ENCODE measurements around the gene LHB. TPM values are rescaled to one million over a fixed set of nuclear protein-coding genes. Genes with fewer than 3 reads are reported as not detected.

The LHB gene
- total and polyA plus RNA-seq, 7 experiments from 2014 or later, result not detected

GRCh38 chr19:48977061-48977460 is 39.8 kb downstream of the LHB start:
- H3K27me3 ChIP-seq (ENCODE audit: control insufficient read depth in 2 of 2, insufficient read depth in 2 of 2, low read length in 2 of 2), result no peaks in the 10 kb centered on the region
- H3K36me3 ChIP-seq (ENCODE audit: control insufficient read depth in 2 of 3, insufficient read depth in 3 of 3, low read length in 3 of 3), result peaks cover 0 to 24% (median 9%) of the 10 kb centered on the region in 3 experiments
- Mint-ChIP-seq H3K27ac (peak overlapping the region in 1 of 9 donors; percentile 3), H3K36me3 (peaks cover 0 to 24% (median 8%) of the 10 kb centered on the region in 5 donors), H3K4me3 (no peak overlapping the region), H3K27me3 (no peaks in the 10 kb centered on the region), H3K4me1 (peaks cover 0 to 6% (median 0%) of the 10 kb centered on the region in 7 donors), H3K9me3 (no peaks in the 10 kb centered on the region)
- no peak overlapping the region for H3K27ac ChIP-seq (ENCODE audit: low read depth, low read length)
- no peak overlapping the region for H3K4me3 ChIP-seq (ENCODE audit: low read length)
- ATAC-seq (no peak), DNase-seq (no peak)
- intact Hi-C loops (cut with micrococcal nuclease), result no loop called here
- ChIA-PET CTCF (interaction anchor here (1.1 to 1.7 kb wide), 3 partner anchors 9 to 17 kb away, joined by 3 to 5 read pairs (median 3); partner anchors contain the start of gene RUVBL2), POLR2A (interaction anchor here (1.4 to 2.6 kb wide), 2 partner anchors 11 to 16 kb away, joined by 7 to 8 read pairs; partner anchors contain the start of genes FTL, GYS1 and RUVBL2)
- H3K4me1 ChIP-seq (ENCODE audit: control insufficient read depth in 2 of 2, insufficient read depth in 2 of 2, low read length in 2 of 2), result no peaks in the 10 kb centered on the region
- H3K9me3 ChIP-seq (ENCODE audit: control insufficient read depth in 2 of 3, low read length in 3 of 3), result no peaks in the 10 kb centered on the region

- peak overlapping the region in 2 of 9 donors; percentile 3 to 23 for H3K27ac Mint-ChIP-seq
These were observed 40.7 kb downstream of the LHB start for GRCh38 chr19:48975947-48976847.

GRCh38 chr19:48970923-48971395 is 45.9 kb downstream of the LHB start:
- Histone ChIP-seq H3K27me3 (ENCODE audit: control insufficient read depth in 2 of 2, insufficient read depth in 2 of 2, low read length in 2 of 2) (no peaks in the 10 kb centered on the region), H3K4me3 (ENCODE audit: low read length) (no peak overlapping the region), H3K9me3 (ENCODE audit: control insufficient read depth in 2 of 3, low read length in 3 of 3) (no peaks in the 10 kb centered on the region), H3K27ac (ENCODE audit: low read depth, low read length) (no peak overlapping the region), H3K36me3 (ENCODE audit: control insufficient read depth in 2 of 3, insufficient read depth in 3 of 3, low read length in 3 of 3) (peaks cover 0 to 61% (median 6%) of the 10 kb centered on the region in 3 experiments), H3K4me1 (ENCODE audit: control insufficient read depth in 2 of 2, insufficient read depth in 2 of 2, low read length in 2 of 2) (peaks cover 8 to 11% of the 10 kb centered on the region in 2 donors)
- ChIA-PET POLR2A (interaction anchor here (0.7 to 1.3 kb wide), 9 partner anchors 9 to 338 kb away, joined by 3 to 4 read pairs (median 3); no protein-coding TSS in a partner anchor), CTCF (interaction anchor here (0.6 to 2.9 kb wide), 25 partner anchors 8 to 877 kb away, joined by 3 to 20 read pairs (median 4); partner anchors contain the start of genes BAX, DHDH, GYS1 and PPP1R15A)
- Mint-ChIP-seq H3K4me3 (peak overlapping the region in 1 of 10 donors; percentile 18), H3K4me1 (peaks cover 5 to 26% (median 20%) of the 10 kb centered on the region in 7 donors), H3K27me3 (no peaks in the 10 kb centered on the region), H3K9me3 (no peaks in the 10 kb centered on the region), H3K36me3 (peaks cover 0 to 24% (median 8%) of the 10 kb centered on the region in 5 donors), H3K27ac (peak overlapping the region in 4 of 9 donors; percentile 26 to 77 (median 42))
- intact Hi-C loops (cut with micrococcal nuclease), result loop anchor here (1.0 to 2.0 kb wide), 7 partner anchors 16 to 325 kb away; partner anchors contain the start of genes BAX (in 1 of the 2), CA11 (in 1 of the 2) and DHDH (in 1 of the 2)
- DNase-seq (peak; percentile 57 to 81 (median 72)), ATAC-seq (peak; percentile 85)

More at GRCh38 chr19:48975947-48976847, 40.7 kb downstream of the LHB start:
- Histone ChIP-seq H3K27me3 (ENCODE audit: control insufficient read depth in 2 of 2, insufficient read depth in 2 of 2, low read length in 2 of 2) (no peaks in the 10 kb centered on the region), H3K4me1 (ENCODE audit: control insufficient read depth in 2 of 2, insufficient read depth in 2 of 2, low read length in 2 of 2) (no peaks in the 10 kb centered on the region), H3K4me3 (ENCODE audit: low read length) (no peak overlapping the region), H3K36me3 (ENCODE audit: control insufficient read depth in 2 of 3, insufficient read depth in 3 of 3, low read length in 3 of 3) (peaks cover 0 to 24% (median 9%) of the 10 kb centered on the region in 3 experiments), H3K27ac (ENCODE audit: low read depth, low read length) (no peak overlapping the region), H3K9me3 (ENCODE audit: control insufficient read depth in 2 of 3, low read length in 3 of 3) (no peaks in the 10 kb centered on the region)
- H3K27me3 Mint-ChIP-seq, result no peaks in the 10 kb centered on the region
- no peak overlapping the region for H3K4me3 Mint-ChIP-seq
- DNase-seq (peak in 6 of 9 donors; percentile 34 to 53 (median 50)), ATAC-seq (peak; percentile 78)
- POLR2A ChIA-PET, result interaction anchor here (0.6 to 2.6 kb wide), 6 partner anchors 10 to 339 kb away, joined by 3 to 8 read pairs (median 4); partner anchors contain the start of genes DBP, FTL, GYS1 and RUVBL2
- peaks cover 0 to 7% (median under 1%) of the 10 kb centered on the region in 7 donors for H3K4me1 Mint-ChIP-seq
- intact Hi-C loops (cut with micrococcal nuclease), result no loop called here
- H3K36me3 Mint-ChIP-seq, result peaks cover 0 to 19% (median 8%) of the 10 kb centered on the region in 5 donors
- no peaks in the 10 kb centered on the region for H3K9me3 Mint-ChIP-seq
- CTCF ChIA-PET, result interaction anchor here (1.0 to 1.7 kb wide), 3 partner anchors 8 to 24 kb away, joined by 3 to 5 read pairs (median 3); partner anchors contain the start of gene RUVBL2

GRCh38 chr19:48970139-48970766 is 46.6 kb downstream of the LHB start:
- ChIA-PET POLR2A (interaction anchor here (0.7 to 1.3 kb wide), 9 partner anchors 8 to 325 kb away, joined by 3 to 6 read pairs (median 4); partner anchors contain the start of genes GYS1 and RUVBL2), CTCF (interaction anchor here (0.6 to 2.9 kb wide), 24 partner anchors 8 to 878 kb away, joined by 3 to 20 read pairs (median 4); partner anchors contain the start of genes BAX, DHDH, PPP1R15A and RUVBL2)
- Histone ChIP-seq H3K4me1 (ENCODE audit: control insufficient read depth in 2 of 2, insufficient read depth in 2 of 2, low read length in 2 of 2) (peaks cover 9 to 12% of the 10 kb centered on the region in 2 donors), H3K27ac (ENCODE audit: low read depth, low read length) (no peak overlapping the region), H3K27me3 (ENCODE audit: control insufficient read depth in 2 of 2, insufficient read depth in 2 of 2, low read length in 2 of 2) (no peaks in the 10 kb centered on the region), H3K4me3 (ENCODE audit: low read length) (no peak overlapping the region), H3K36me3 (ENCODE audit: control insufficient read depth in 2 of 3, insufficient read depth in 3 of 3, low read length in 3 of 3) (peaks cover 0 to 61% (median 6%) of the 10 kb centered on the region in 3 experiments), H3K9me3 (ENCODE audit: control insufficient read depth in 2 of 3, low read length in 3 of 3) (no peaks in the 10 kb centered on the region)
- no peak for ATAC-seq
- H3K27me3 Mint-ChIP-seq, result no peaks in the 10 kb centered on the region
- H3K36me3 Mint-ChIP-seq, result peaks cover 0 to 28% (median 9%) of the 10 kb centered on the region in 5 donors
- H3K4me3 Mint-ChIP-seq, result no peak overlapping the region
- intact Hi-C loops (cut with micrococcal nuclease), result loop anchor here in 1 of 2 donors (2.0 kb wide), 1 partner anchor 15 kb away; the partner anchor contains the start of gene BAX
- H3K27ac Mint-ChIP-seq, result no peak overlapping the region
- H3K9me3 Mint-ChIP-seq, result peaks cover 0 to 5% (median 0%) of the 10 kb centered on the region in 11 donors
- H3K4me1 Mint-ChIP-seq, result peaks cover 5 to 32% (median 27%) of the 10 kb centered on the region in 7 donors
- no peak for DNase-seq

- Mint-ChIP-seq H3K27ac (no peak overlapping the region), H3K4me1 (peaks cover 8 to 39% (median 34%) of the 10 kb centered on the region in 7 donors), H3K4me3 (peak overlapping the region in 1 of 10 donors; percentile 69), H3K36me3 (peaks cover 0 to 28% (median 11%) of the 10 kb centered on the region in 5 donors), H3K9me3 (peaks cover 0 to 5% (median 0%) of the 10 kb centered on the region in 11 donors), H3K27me3 (no peaks in the 10 kb centered on the region)
- DNase-seq, result no peak
- CTCF ChIA-PET, result interaction anchor here (0.6 to 2.9 kb wide), 14 partner anchors 9 to 1197 kb away, joined by 3 to 20 read pairs (median 4); partner anchors contain the start of genes BAX, GYS1, PPP1R15A and RUVBL2
- no peak for ATAC-seq
- POLR2A ChIA-PET, result interaction anchor here (0.8 to 1.3 kb wide), 5 partner anchors 10 to 24 kb away, joined by 3 to 6 read pairs (median 4); partner anchors contain the start of genes GYS1 and RUVBL2
- intact Hi-C loops (cut with micrococcal nuclease), result loop anchor here (2.0 to 5.0 kb wide), 4 partner anchors 15 to 637 kb away; partner anchors contain the start of genes BAX (in 1 of the 2), CA11 (in 1 of the 2) and LMTK3 (in 1 of the 2)
- no peaks in the 10 kb centered on the region for H3K27me3 ChIP-seq (ENCODE audit: control insufficient read depth in 2 of 2, insufficient read depth in 2 of 2, low read length in 2 of 2)
- no peaks in the 10 kb centered on the region for H3K9me3 ChIP-seq (ENCODE audit: control insufficient read depth in 2 of 3, low read length in 3 of 3)
- H3K27ac ChIP-seq (ENCODE audit: low read depth, low read length), result no peak overlapping the region
- peaks cover 0 to 59% (median 6%) of the 10 kb centered on the region in 3 experiments for H3K36me3 ChIP-seq (ENCODE audit: control insufficient read depth in 2 of 3, insufficient read depth in 3 of 3, low read length in 3 of 3)
- H3K4me3 ChIP-seq (ENCODE audit: low read length), result no peak overlapping the region
- peaks cover 11 to 14% of the 10 kb centered on the region in 2 donors for H3K4me1 ChIP-seq (ENCODE audit: control insufficient read depth in 2 of 2, insufficient read depth in 2 of 2, low read length in 2 of 2)
These were observed 47.4 kb downstream of the LHB start for GRCh38 chr19:48969276-48970138.
